Panc1 (cell line): Measurements from ENCODE around the gene ZNF471. TPM values are rescaled to one million over a fixed set of nuclear protein-coding genes. Genes with fewer than 3 reads are reported as not detected.

Experiments used
- ATAC-seq: fragments of 200-7000 bp; cut with Tn5 transposase; 2 replicates; pipeline ENCODE4 v1.9.1; 2020; ENCODE audit warnings: mild to moderate bottlenecking, moderate library complexity
- BruUV-seq: library from RNA; stranded (reverse); fragments of 400-500 nt; replicated peaks from 2 replicates; lab custom pipeline; 2021; lab: Mats Ljungman, UMichigan
- CTCF ChIA-PET: fragments of 300-600 bp; sonication (Branson Sonifier 250); formaldehyde crosslinking; loops from one replicate; lab custom pipeline; 2022; ENCODE audit warnings: antibody characterized with exemption; lab: Charles Lee
- POLR2A ChIA-PET: fragments of 300-600 bp; sonication (Branson Sonifier 250); formaldehyde crosslinking; loops from one replicate; lab custom pipeline; 2022; ENCODE audit warnings: antibody characterized with exemption; lab: Charles Lee
- DNase-seq: peaks from one replicate; pipeline ENCODE4 v3.0.0-alpha.2; 2010; ENCODE audit warnings: low read depth, low spot score
- H3K27ac ChIP-seq: 2 replicates; pipeline ENCODE4 v1.5.1; 2011; ENCODE audit warnings: mild to moderate bottlenecking, low read length, inconsistent platforms
- H3K27me3 ChIP-seq: fragments of 200-500 bp; sonication (Bioruptor generic); 2 replicates; pipeline ENCODE4 v1.6.0; 2014; ENCODE audit warnings: low read length, inconsistent platforms; ENCODE audit not compliant: control insufficient read depth, insufficient read depth
- H3K36me3 ChIP-seq: fragments of 200-500 bp; sonication (Bioruptor generic); 2 replicates; pipeline ENCODE4 v1.5.1; 2014; ENCODE audit warnings: inconsistent platforms, mild to moderate bottlenecking, low read length, moderate library complexity; ENCODE audit not compliant: control insufficient read depth, insufficient read depth
- H3K4me1 ChIP-seq: 2 replicates; pipeline ENCODE4 v1.5.1; 2011; ENCODE audit warnings: inconsistent platforms, mild to moderate bottlenecking, low read length, moderate library complexity; ENCODE audit not compliant: control insufficient read depth, insufficient read depth
- H3K4me3 ChIP-seq, 2 experiments: 2 replicates each; pipeline ENCODE4 v1.5.1; 2011 to 2012; ENCODE audit warnings: low read depth in 2 of 2, low read length in 2 of 2, mild to moderate bottlenecking in 2 of 2, inconsistent platforms in 1 of 2, moderate library complexity in 1 of 2
- H3K9me3 ChIP-seq: fragments of 200-500 bp; sonication (Bioruptor generic); 2 replicates; pipeline ENCODE4 v1.5.1; 2014; ENCODE audit warnings: low read depth, mild to moderate bottlenecking, inconsistent platforms, low read length, moderate library complexity; ENCODE audit not compliant: control insufficient read depth, insufficient read depth
- CTCF ChIP-seq: fragments of 450-650 bp; IDR thresholded peaks from 2 replicates; pipeline ENCODE4 v1.5.1; 2017; ENCODE audit warnings: mild to moderate bottlenecking
- POLR2AphosphoS5 ChIP-seq: IDR thresholded peaks from 2 replicates; pipeline ENCODE4 v1.6.1; 2012; ENCODE audit warnings: mild to moderate bottlenecking, low read depth, low read length, moderate library complexity
- REST ChIP-seq, 2 experiments: IDR thresholded peaks; 2 replicates each; pipeline ENCODE4 v1.6.1; 2011 to 2012; ENCODE audit warnings: low read depth in 2 of 2, control low read depth in 1 of 2, low read length in 1 of 2, mild to moderate bottlenecking in 1 of 2, moderate library complexity in 1 of 2; ENCODE audit not compliant: insufficient read depth in 1 of 2
- SIN3A ChIP-seq: IDR thresholded peaks from 2 replicates; pipeline ENCODE4 v1.6.1; 2012; ENCODE audit warnings: low read depth, mild to moderate bottlenecking, low read length, moderate library complexity, borderline replicate concordance; ENCODE audit not compliant: insufficient read depth
- TCF7L2 ChIP-seq: IDR thresholded peaks from 2 replicates; pipeline ENCODE4 v1.6.1; 2011; ENCODE audit warnings: mild to moderate bottlenecking, low read depth, low read length, inconsistent platforms
- in situ Hi-C: cut with HindIII; loops from 2 replicates; pipeline ENCODE4 v1.10.0; 2016; ENCODE audit warnings: low sequenced_read_pairs, low pct_unique_long_range_greater_than_20kb
- intact Hi-C: fragments of 100-400 bp; cut with micrococcal nuclease; formaldehyde crosslinking; loops from one replicate; pipeline ENCODE4 v1.10.0; 2022; ENCODE audit not compliant: unreplicated experiment
- total RNA-seq: library from RNA; stranded (reverse); gene quantifications from one replicate; pipeline ENCODE4 v1.2.1, GENCODE V29; 2021; ENCODE audit not compliant: unreplicated experiment

The ZNF471 gene
- total RNA-seq, 1 experiment from 2014 or later: not detected

- H3K27me3 ChIP-seq: no peaks in the 10 kb centered on the region
- ChIA-PET POLR2A (interaction anchor here (0.6 kb wide), 1 partner anchor 1587 kb away, joined by 8 read pairs; no protein-coding TSS in a partner anchor), CTCF (no interaction called here)
- in situ Hi-C loops: no loop called here
- H3K9me3 ChIP-seq: peaks cover 32% of the 10 kb centered on the region
- intact Hi-C loops: no loop called here
- H3K4me3 ChIP-seq: no peak overlapping the region
- TF ChIP-seq SIN3A (no peak), POLR2AphosphoS5 (no peak), CTCF (no peak), TCF7L2 (no peak), REST (IDR thresholded peaks at IDR 0.05; ENCODE audit: insufficient read depth in 1 of 2, low read depth in 2 of 2, low read length in 1 of 2) (no peak)
- no peak overlapping the region for H3K27ac ChIP-seq
- H3K4me1 ChIP-seq: no peaks in the 10 kb centered on the region
- no TSS peak for BruUV-seq
- no peak for DNase-seq
- no peaks in the 10 kb centered on the region for H3K36me3 ChIP-seq
- no peak for ATAC-seq
Measured at GRCh38 chr19:56504581-56504980, 3.1 kb upstream of the ZNF471 start.

GRCh38 chr19:56508290-56508778 lies 679 bp downstream of the ZNF471 start:
- POLR2A ChIA-PET: no interaction called here
- DNase-seq (no peak), ATAC-seq (no peak)
- intact Hi-C loops (no loop called here), in situ Hi-C loops (no loop called here)
- BruUV-seq: no TSS peak
- no peak overlapping the region for H3K27ac ChIP-seq
- H3K4me3 ChIP-seq: peak overlapping the region in 1 of 2 experiments; percentile 8; a peak in 1 of 4 replicates
- peaks cover 39% of the 10 kb centered on the region for H3K9me3 ChIP-seq
- CTCF ChIA-PET: no interaction called here
- TF ChIP-seq POLR2AphosphoS5: no peak
- TF ChIP-seq REST (IDR thresholded peaks at IDR 0.05; ENCODE audit: insufficient read depth in 1 of 2, low read depth in 2 of 2, low read length in 1 of 2): no peak
- no peak for TF ChIP-seq CTCF
- TF ChIP-seq SIN3A: no peak
- no peak for TF ChIP-seq TCF7L2
- no peaks in the 10 kb centered on the region for H3K36me3 ChIP-seq
- no peaks in the 10 kb centered on the region for H3K4me1 ChIP-seq
- H3K27me3 ChIP-seq: no peaks in the 10 kb centered on the region
